HL-60 (cell line): ENCODE results near the gene SPAG17.

ENCODE experiments used
- CTCF ChIP-seq: IDR thresholded peaks from one replicate; pipeline ENCODE4 v1.5.1; 2011; ENCODE audit warnings: low read length, control low read depth, inconsistent platforms; ENCODE audit not compliant: insufficient read depth
- POLR2AphosphoS5 ChIP-seq: IDR thresholded peaks from 2 replicates; pipeline ENCODE4 v1.6.1; 2012; ENCODE audit warnings: low read depth
- TF ChIP-seq, protein P1 (sequence below): IDR thresholded peaks from 2 replicates; pipeline ENCODE4 v1.6.1; 2012; ENCODE audit warnings: low read depth; ENCODE audit not compliant: insufficient replicate concordance

- TF ChIP-seq POLR2AphosphoS5 (no peak), CTCF (no peak)
- TF ChIP-seq, protein P1, sequence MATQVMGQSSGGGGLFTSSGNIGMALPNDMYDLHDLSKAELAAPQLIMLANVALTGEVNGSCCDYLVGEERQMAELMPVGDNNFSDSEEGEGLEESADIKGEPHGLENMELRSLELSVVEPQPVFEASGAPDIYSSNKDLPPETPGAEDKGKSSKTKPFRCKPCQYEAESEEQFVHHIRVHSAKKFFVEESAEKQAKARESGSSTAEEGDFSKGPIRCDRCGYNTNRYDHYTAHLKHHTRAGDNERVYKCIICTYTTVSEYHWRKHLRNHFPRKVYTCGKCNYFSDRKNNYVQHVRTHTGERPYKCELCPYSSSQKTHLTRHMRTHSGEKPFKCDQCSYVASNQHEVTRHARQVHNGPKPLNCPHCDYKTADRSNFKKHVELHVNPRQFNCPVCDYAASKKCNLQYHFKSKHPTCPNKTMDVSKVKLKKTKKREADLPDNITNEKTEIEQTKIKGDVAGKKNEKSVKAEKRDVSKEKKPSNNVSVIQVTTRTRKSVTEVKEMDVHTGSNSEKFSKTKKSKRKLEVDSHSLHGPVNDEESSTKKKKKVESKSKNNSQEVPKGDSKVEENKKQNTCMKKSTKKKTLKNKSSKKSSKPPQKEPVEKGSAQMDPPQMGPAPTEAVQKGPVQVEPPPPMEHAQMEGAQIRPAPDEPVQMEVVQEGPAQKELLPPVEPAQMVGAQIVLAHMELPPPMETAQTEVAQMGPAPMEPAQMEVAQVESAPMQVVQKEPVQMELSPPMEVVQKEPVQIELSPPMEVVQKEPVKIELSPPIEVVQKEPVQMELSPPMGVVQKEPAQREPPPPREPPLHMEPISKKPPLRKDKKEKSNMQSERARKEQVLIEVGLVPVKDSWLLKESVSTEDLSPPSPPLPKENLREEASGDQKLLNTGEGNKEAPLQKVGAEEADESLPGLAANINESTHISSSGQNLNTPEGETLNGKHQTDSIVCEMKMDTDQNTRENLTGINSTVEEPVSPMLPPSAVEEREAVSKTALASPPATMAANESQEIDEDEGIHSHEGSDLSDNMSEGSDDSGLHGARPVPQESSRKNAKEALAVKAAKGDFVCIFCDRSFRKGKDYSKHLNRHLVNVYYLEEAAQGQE = no peak
Observed at GRCh38 chr1:118101515-118101844, 83.5 kb downstream of the SPAG17 start.
